Iris pigment epithelial cell (primary cell): ENCODE results near the gene UBE3D.
"Not testable (repeated sequence)": the region's sequence is repeated elsewhere in the genome, so short reads cannot be mapped to it uniquely, and the experiment has no call there.

ENCODE experiments used
- DNase-seq: peaks from one replicate; pipeline ENCODE4 v3.0.0-alpha.2; 2011; ENCODE audit warnings: low read depth

The UBE3D gene

GRCh38 chr6:82910820-82911219 is 154.8 kb downstream of the UBE3D start:
- no peak for DNase-seq

DNA sequence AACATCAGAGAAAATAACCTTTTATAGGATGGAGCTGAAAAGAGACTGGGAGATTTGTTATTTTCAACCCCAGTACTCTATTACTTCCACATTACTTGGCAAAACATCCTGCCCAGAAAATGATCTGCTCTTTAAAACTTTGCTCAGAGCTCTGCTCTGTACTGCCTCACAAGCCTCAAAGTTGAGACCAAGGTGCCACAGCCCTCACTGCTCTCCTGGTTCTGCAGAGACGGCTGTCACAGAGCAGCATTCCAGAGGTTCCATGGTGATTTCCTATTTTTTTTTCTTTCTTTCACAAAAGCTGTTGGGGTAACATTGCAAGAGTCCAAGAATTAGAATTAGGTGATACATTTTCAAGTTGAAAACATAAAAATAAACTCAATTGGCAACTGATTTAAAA is 155.2 kb downstream of the UBE3D start:
- no peak for DNase-seq

GRCh38 chr6:82909551-82909950 is 156.1 kb downstream of the UBE3D start:
- DNase-seq, result no peak

- no peak for DNase-seq
Measured at GRCh38 chr6:82908661-82909060, 157.0 kb downstream of the UBE3D start.

GRCh38 chr6:82906951-82907350 is 158.7 kb downstream of the UBE3D start:
- DNase-seq, result peak; percentile 24

- peak; percentile 12 for DNase-seq
Measured at GRCh38 chr6:82906489-82906888, 159.2 kb downstream of the UBE3D start.

- no peak for DNase-seq
Measured at GRCh38 chr6:82904860-82905259, 160.8 kb downstream of the UBE3D start.

GRCh38 chr6:82904257-82904656 is 161.4 kb downstream of the UBE3D start:
- DNase-seq, result no peak

GRCh38 chr6:82902290-82902689 is 163.4 kb downstream of the UBE3D start:
- no peak for DNase-seq

DNA sequence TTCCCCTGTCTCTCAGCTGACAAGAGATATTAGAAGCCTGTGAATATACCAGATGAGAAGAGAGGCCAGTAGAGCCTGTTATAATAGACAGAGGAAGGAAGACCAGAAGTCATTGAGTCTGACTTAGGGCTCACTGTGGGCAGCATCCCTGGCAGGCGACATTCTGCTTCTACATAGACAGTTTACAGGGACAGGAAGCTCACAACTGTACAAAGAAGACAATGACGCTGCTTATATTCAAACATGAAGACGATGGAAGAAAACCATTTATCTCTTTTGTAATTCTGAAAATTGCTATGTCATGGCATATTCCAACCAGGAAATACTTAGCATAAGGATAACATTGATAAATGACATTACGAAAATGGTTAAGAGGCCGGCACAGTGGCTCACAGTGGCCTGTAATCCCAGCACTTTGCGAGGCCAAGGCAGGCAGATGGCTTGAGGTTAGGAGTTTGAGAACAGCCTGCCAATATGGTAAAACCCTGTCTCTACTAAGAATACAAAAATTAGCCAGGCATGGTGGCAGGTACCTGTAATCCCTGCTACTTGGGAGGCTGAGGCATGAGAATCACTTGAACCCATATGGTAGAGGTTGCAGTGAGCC is 170.9 kb downstream of the UBE3D start:
- no peak for DNase-seq

DNA sequence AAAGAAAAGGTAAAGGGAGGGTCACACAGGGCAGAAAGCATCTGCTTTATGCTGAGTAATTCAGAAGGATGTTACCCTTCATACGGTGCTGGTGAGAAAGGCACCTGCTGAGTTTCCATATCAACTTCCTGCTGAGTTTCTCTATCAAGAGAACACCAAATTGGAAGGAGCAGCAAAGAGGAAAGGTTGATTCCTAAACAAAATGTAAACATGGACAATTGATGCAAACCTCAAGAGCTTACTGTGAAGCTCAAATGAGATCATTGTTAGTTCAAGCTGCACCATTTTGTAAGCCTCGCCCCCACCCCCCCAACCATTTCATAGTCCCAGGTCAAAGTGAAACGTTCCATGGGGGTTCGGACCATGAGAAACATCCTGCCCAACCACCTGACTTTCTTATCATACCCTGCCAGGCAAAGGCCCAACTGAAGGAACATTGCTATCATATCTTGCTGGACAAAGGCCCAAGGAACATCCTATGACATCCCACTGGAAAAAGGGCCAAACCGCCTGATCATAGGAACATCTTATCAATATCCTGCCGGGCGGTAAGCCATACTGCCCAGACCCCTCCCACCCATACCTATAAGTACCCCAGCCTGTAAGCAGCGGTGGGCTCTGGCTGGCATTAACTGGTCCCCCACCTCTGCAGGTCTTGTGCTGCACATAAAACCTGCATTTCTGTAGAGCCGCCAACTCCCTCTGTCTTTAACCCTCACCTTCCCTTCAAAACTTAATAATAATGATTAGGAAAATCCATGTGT is 171.6 kb downstream of the UBE3D start:
- DNase-seq, result no peak

- DNase-seq, result not testable (repeated sequence)
Measured at GRCh38 chr6:82891503-82891902, 174.1 kb downstream of the UBE3D start.

DNA sequence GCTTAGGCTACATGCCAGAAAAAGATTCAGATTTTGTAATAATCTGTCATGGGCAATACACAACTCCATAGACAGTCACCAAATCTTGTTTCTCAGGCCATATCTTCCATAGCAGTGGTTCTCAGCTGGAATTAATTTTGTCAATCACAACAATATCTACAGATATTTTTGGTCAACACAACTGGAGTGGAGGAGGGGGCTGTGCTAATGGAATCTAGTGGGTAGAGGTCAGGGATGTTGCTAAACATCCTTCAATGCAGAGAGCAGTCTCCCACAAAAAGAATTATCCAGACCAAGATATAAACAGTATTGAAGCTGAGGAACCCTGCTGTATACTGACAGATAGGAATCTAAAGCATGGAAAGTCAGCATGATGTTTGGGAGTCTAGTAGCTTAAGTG is 174.6 kb downstream of the UBE3D start:
- no peak for DNase-seq

DNA sequence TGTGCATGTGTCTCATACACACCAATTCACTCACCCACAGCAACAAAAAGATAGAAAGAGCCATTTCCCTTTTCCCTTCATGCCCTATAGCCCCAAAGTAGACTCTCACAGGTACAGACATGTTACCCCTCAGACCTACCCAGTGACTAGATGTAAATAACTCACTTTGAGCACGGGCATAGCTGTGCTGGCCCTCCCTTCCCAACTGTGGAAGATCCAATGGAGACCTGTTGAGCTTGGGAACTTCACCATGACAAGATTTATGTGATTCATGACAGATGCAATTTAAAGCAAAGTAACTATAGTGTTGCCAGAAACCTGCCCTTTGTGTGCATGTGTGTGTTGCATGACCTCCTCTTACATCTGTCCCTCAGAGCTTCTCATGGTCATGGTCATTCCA is 175.4 kb downstream of the UBE3D start:
- DNase-seq, result no peak

GRCh38 chr6:82889143-82889542 is 176.5 kb downstream of the UBE3D start:
- no peak for DNase-seq

DNA sequence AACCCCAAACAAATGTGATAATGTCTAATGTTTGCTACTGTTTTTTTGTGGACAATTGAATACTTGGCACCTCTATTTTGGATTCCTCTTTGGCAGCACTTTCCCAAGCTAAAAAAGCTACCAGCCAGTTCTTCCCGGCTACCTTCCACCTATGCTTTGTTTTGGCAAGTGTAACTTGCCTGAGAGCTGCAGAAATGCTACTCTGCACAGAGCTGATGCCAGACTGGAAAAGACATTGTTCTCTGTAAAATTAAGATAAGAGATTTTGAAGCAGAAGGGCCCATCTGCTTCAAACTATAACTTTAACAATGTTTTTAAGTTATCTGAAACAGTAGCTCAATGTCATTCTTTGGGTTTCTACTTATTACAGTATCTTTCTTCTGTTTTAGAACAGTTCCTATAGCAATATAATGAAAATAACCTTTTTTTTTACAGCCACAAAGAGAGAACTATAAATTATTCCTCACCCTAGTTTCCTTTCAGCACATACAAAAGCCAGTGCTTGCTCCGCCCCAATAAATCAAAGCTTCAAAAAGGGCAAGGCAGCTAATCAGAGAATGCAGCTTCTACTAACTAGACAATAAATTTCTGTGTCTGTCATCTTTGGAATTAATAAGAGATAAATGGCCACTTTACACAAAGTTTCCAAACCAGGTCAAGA is 183.1 kb downstream of the UBE3D start:
- DNase-seq, result no peak

GRCh38 chr6:82881519-82881918 is 184.1 kb downstream of the UBE3D start:
- no peak for DNase-seq

GRCh38 chr6:82878812-82879211 is 186.8 kb downstream of the UBE3D start:
- peak; percentile 15 for DNase-seq

- DNase-seq, result no peak
Measured at GRCh38 chr6:82877213-82878195, 188.1 kb downstream of the UBE3D start.

DNA sequence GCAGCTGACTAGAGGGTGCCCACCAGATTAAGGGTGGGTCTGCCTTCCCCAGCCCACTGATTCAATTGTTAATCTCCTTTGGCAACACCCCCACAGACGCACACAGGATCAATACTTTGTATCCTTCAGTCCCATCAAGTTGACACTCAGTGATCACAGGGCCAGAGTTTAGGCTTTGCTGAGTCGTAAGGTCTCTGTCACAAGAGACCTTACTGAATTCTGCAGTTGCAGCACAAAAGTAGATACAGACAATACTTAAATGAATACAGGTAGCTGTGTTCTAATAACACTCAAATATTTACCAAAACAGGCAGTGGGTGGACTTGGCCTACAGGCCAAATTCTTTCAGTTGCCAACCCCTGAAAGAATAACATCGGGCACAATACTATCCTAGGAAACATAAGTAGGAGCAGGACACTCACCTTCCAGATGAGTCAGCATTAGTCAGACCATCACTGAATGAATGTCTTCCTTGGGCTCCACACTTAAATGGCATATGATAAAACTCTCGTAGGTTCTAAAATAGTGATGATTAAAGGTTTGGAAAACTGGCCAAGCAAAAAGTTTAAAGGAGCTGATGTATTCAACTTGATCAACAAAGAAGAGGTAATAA is 190.0 kb downstream of the UBE3D start:
- peak; percentile 66 for DNase-seq

- no peak for DNase-seq
Measured at GRCh38 chr6:82874867-82875266, 190.8 kb downstream of the UBE3D start.

- DNase-seq, result no peak
Measured at GRCh38 chr6:82872185-82872584, 193.5 kb downstream of the UBE3D start.
